ENCODE data around the gene DCAF11. TPM values are rescaled to one million over a fixed set of nuclear protein-coding genes. Genes with fewer than 3 reads are reported as not detected.

The DCAF11 gene
- total and polyA plus RNA-seq, 2 donors (not counting 1 experiment from before 2014, with no cell fraction given) = 64.5 to 96.3 TPM

DNA sequence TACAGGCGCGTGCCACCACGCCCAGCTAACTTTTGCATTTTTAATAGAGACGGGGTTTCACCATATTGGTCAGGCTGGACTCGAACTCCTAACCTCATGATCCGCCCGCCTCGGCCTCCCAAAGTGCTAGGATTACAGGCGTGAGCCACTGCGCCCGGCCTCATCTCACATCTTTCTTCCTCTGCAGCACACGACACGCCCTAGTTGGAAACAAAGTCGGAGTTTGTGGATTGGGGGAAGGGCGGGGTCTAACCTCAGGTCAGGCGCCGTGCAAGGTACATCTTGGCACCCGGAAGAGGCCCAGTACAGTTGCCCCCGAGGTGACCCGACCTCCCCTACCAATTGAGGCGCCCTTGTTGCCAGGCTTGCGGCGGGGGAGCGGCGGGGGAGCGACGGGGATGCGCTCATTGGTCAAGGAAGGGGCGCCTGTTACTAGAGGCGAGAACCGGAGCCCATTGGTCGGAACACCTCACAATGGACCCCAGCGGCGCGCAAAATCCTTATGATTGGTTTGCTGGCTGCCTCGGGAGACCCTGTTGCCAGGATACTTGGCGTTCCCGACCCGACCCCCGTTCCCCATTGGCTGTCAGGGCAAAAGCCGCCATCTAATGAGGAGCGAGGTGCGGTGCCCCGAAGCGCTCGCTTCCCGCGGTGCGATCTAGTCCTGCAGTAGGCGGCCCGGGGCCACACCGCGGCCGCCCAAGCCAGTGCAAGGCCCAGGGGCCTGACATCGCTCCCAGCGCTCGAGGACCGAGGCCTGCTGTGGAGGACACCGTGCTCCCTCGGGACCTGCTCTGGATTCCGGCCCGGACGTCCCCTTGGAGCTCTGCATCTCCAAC lies 57.1 kb downstream of the DCAF11 start, which contains the start of gene REC8:
Gene REC8 (plus strand): TSS at position 659 of the 839 bp plus-strand sequence. CDS start 473 bp downstream, outside the sequence.
- H3K27ac ChIP-seq (ENCODE audit: low read length in 2 of 2) = no peak within 1 kb of the TSS
- WGBS (ENCODE audit: insufficient coverage) = 4% methylated on average over 56 of the region's 63 CpGs
- peaks cover 7% of the 10 kb centered on the region for H4K20me1 ChIP-seq (ENCODE audit: control insufficient read depth, insufficient read depth, low read length, poor library complexity, severe bottlenecking)
- peaks cover 0 to 18% of the 10 kb centered on the region in 2 experiments for H3K36me3 ChIP-seq (replicated peaks in 1 of 2; ENCODE audit: control extremely low read depth in 1 of 2, control insufficient read depth in 1 of 2, extremely low read depth in 1 of 2, insufficient read depth in 2 of 2, low read length in 1 of 2)
- H3K4me1 ChIP-seq (ENCODE audit: control insufficient read depth in 2 of 2, insufficient read depth in 2 of 2, low read length in 2 of 2) = peaks cover 11 to 23% of the 10 kb centered on the region in 2 donors
- H3K79me2 ChIP-seq (ENCODE audit: control insufficient read depth, insufficient read depth, low read length) = no peaks in the 10 kb centered on the region
- peak within 1 kb of the TSS; percentile 47 to 72 (median 60) for H3K4me3 ChIP-seq (ENCODE audit: control extremely low read depth in 1 of 5, extremely low read depth in 1 of 5, insufficient read depth in 1 of 5, low read depth in 2 of 5, low read length in 4 of 5)
- H2AFZ ChIP-seq (ENCODE audit: insufficient read depth, low read depth, low read length, poor library complexity, severe bottlenecking) = peak within 1 kb of the TSS; percentile 65
- TF ChIP-seq EZH2 (IDR thresholded peaks at IDR 0.05; ENCODE audit: borderline replicate concordance, insufficient read depth, low read depth, low read length, poor library complexity, severe bottlenecking) = no peak
- TF ChIP-seq, protein P1, sequence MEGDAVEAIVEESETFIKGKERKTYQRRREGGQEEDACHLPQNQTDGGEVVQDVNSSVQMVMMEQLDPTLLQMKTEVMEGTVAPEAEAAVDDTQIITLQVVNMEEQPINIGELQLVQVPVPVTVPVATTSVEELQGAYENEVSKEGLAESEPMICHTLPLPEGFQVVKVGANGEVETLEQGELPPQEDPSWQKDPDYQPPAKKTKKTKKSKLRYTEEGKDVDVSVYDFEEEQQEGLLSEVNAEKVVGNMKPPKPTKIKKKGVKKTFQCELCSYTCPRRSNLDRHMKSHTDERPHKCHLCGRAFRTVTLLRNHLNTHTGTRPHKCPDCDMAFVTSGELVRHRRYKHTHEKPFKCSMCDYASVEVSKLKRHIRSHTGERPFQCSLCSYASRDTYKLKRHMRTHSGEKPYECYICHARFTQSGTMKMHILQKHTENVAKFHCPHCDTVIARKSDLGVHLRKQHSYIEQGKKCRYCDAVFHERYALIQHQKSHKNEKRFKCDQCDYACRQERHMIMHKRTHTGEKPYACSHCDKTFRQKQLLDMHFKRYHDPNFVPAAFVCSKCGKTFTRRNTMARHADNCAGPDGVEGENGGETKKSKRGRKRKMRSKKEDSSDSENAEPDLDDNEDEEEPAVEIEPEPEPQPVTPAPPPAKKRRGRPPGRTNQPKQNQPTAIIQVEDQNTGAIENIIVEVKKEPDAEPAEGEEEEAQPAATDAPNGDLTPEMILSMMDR (IDR thresholded peaks at IDR 0.05) = no peak
- H3K4me2 ChIP-seq (replicated peaks; ENCODE audit: low read depth, low read length, poor library complexity, severe bottlenecking) = peak within 1 kb of the TSS; percentile 92
- peak; percentile 89 for DNase-seq
- Mint-ChIP-seq H3K4me1 (peaks cover 20% of the 10 kb centered on the region), H3K27ac (peak within 1 kb of the TSS; percentile 79), H3K9me3 (ENCODE audit: insufficient read depth) (no peaks in the 10 kb centered on the region), H3K4me3 (peak within 1 kb of the TSS; percentile 93), H3K27me3 (no peaks in the 10 kb centered on the region)
- intact Hi-C loops (cut with micrococcal nuclease) = loop anchor here (1.0 kb wide), 4 partner anchors 10 to 56 kb away; partner anchors contain the start of genes IPO4, IRF9 and RNF31
- ATAC-seq (ENCODE audit: low read depth) = peak; percentile 92
- no peaks in the 10 kb centered on the region for H3K9me3 ChIP-seq (ENCODE audit: control extremely low read depth in 1 of 3, control insufficient read depth in 2 of 3, insufficient read depth in 1 of 3, low read length in 2 of 3)
- peak within 1 kb of the TSS; percentile 70 for H3K9ac ChIP-seq (ENCODE audit: low read length)
- ChIA-PET CTCF (interaction anchor here (0.7 to 3.1 kb wide), 2 partner anchors 11 to 105 kb away, joined by 3 to 22 read pairs; partner anchors contain the start of gene IRF9), POLR2A (interaction anchor here (0.7 to 2.0 kb wide), 7 partner anchors 10 to 63 kb away, joined by 4 to 18 read pairs (median 6); partner anchors contain the start of genes CHMP4A, DCAF11, IPO4 and IRF9)
- H3K27me3 ChIP-seq (replicated peaks in 1 of 4; ENCODE audit: control extremely low read depth in 1 of 4, control insufficient read depth in 3 of 4, insufficient read depth in 4 of 4, low read length in 3 of 4) = no peaks in the 10 kb centered on the region
